ENCODE data around the gene DLX2. TPM values are rescaled to one million over a fixed set of nuclear protein-coding genes. Genes with fewer than 3 reads are reported as not detected.
"Not testable (repeated sequence)": the region's sequence is repeated elsewhere in the genome, so short reads cannot be mapped to it uniquely, and the experiment has no call there.

DLX2 gene
- total RNA-seq (not detected), polyA plus RNA-seq (not detected), total RNA-seq (0 to 1.2 (median 0.04) reads per million in 6 experiments)

- POLR2A ChIA-PET: interaction anchor here (0.9 to 4.2 kb wide), 4 partner anchors 12 to 360 kb away, joined by 3 to 40 read pairs (median 6); partner anchors contain the start of gene DLX1
- Mint-ChIP-seq H3K9me3 (peaks cover 0 to 7% (median 0%) of the 10 kb centered on the region in 9 donors), H3K4me3 (peak within 1 kb of the TSS; percentile 66 to 92 (median 84)), H3K27me3 (peaks cover 31 to 83% (median 61%) of the 10 kb centered on the region in 5 donors), H3K4me1 (peaks cover 25 to 62% (median 56%) of the 10 kb centered on the region in 4 donors), H3K27ac (peak within 1 kb of the TSS in 7 of 10 donors; percentile 17 to 90 (median 60)), H3K36me3 (peaks cover 0 to 15% (median 0%) of the 10 kb centered on the region in 3 donors)
- peak; percentile 33 to 35 for ATAC-seq
- DNase-seq: peak in 8 of 10 donors; percentile 38 to 74 (median 46)
Measured at GRCh38 chr2:172102391-172103359, at the start of gene DLX2. Gene DLX2, minus strand, starts transcription at chr2:172102900. Its CDS starts 362 bp downstream, at chr2:172102538.

- Mint-ChIP-seq H3K4me1 (peaks cover 1 to 3% (median 3%) of the 10 kb centered on the region in 4 donors), H3K4me3 (no peak overlapping the region), H3K36me3 (no peaks in the 10 kb centered on the region), H3K9me3 (no peaks in the 10 kb centered on the region), H3K27ac (peak overlapping the region in 1 of 10 donors; percentile 29), H3K27me3 (peaks cover 0 to 9% (median 7%) of the 10 kb centered on the region in 5 donors)
- POLR2A ChIA-PET: no interaction called here
- DNase-seq: no peak
- no peak for ATAC-seq
Measured at GRCh38 chr2:172147944-172148650, 45.4 kb upstream of the DLX2 start.

GRCh38 chr2:172143817-172144216 lies 41.1 kb upstream of the DLX2 start:
- H3K4me3 Mint-ChIP-seq: no peak overlapping the region
- peaks cover 0 to 4% (median 0%) of the 10 kb centered on the region in 9 donors for H3K9me3 Mint-ChIP-seq
- H3K4me1 Mint-ChIP-seq: peaks cover 0 to 5% (median 1%) of the 10 kb centered on the region in 4 donors
- DNase-seq: no peak
- ATAC-seq: no peak
- POLR2A ChIA-PET: no interaction called here
- peaks cover 0 to 4% (median 3%) of the 10 kb centered on the region in 5 donors for H3K27me3 Mint-ChIP-seq
- H3K36me3 Mint-ChIP-seq: no peaks in the 10 kb centered on the region
- no peak overlapping the region for H3K27ac Mint-ChIP-seq

GRCh38 chr2:172138727-172139126 lies 36.0 kb upstream of the DLX2 start:
- H3K27ac Mint-ChIP-seq: not testable (repeated sequence)

GRCh38 chr2:172137943-172138342 lies 35.2 kb upstream of the DLX2 start:
- Mint-ChIP-seq H3K36me3 (peaks cover 0 to 5% (median 0%) of the 10 kb centered on the region in 3 donors), H3K4me1 (peaks cover 0 to 5% (median 1%) of the 10 kb centered on the region in 4 donors), H3K27me3 (peaks cover 0 to 9% (median 3%) of the 10 kb centered on the region in 5 donors), H3K4me3 (no peak overlapping the region), H3K27ac (no peak overlapping the region), H3K9me3 (peaks cover 0 to 10% (median 0%) of the 10 kb centered on the region in 9 donors)
- POLR2A ChIA-PET: no interaction called here
- no peak for ATAC-seq
- no peak for DNase-seq

More at GRCh38 chr2:172138727-172139126, 36.0 kb upstream of the DLX2 start:
- H3K27me3 Mint-ChIP-seq, H3K36me3 Mint-ChIP-seq, H3K9me3 Mint-ChIP-seq, H3K4me3 Mint-ChIP-seq, H3K4me1 Mint-ChIP-seq, DNase-seq, POLR2A ChIA-PET, ATAC-seq: not testable (repeated sequence)

GRCh38 chr2:172137109-172137508 lies 34.4 kb upstream of the DLX2 start:
- H3K4me3 Mint-ChIP-seq: no peak overlapping the region
- peaks cover 0 to 8% (median 6%) of the 10 kb centered on the region in 5 donors for H3K27me3 Mint-ChIP-seq
- POLR2A ChIA-PET: no interaction called here
- H3K27ac Mint-ChIP-seq: no peak overlapping the region
- H3K4me1 Mint-ChIP-seq: peaks cover 0 to 2% (median under 1%) of the 10 kb centered on the region in 4 donors
- DNase-seq (no peak), ATAC-seq (no peak)
- peaks cover 0 to 5% (median 0%) of the 10 kb centered on the region in 3 donors for H3K36me3 Mint-ChIP-seq
- peaks cover 0 to 10% (median 0%) of the 10 kb centered on the region in 9 donors for H3K9me3 Mint-ChIP-seq

GRCh38 chr2:172135446-172135845 lies 32.7 kb upstream of the DLX2 start:
- no peaks in the 10 kb centered on the region for H3K4me1 Mint-ChIP-seq
- peaks cover 0 to 8% (median 6%) of the 10 kb centered on the region in 5 donors for H3K27me3 Mint-ChIP-seq
- H3K36me3 Mint-ChIP-seq: peaks cover 0 to 5% (median 0%) of the 10 kb centered on the region in 3 donors
- no peak for DNase-seq
- no peak overlapping the region for H3K27ac Mint-ChIP-seq
- no peak for ATAC-seq
- peaks cover 0 to 10% (median 2%) of the 10 kb centered on the region in 9 donors for H3K9me3 Mint-ChIP-seq
- POLR2A ChIA-PET: no interaction called here
- H3K4me3 Mint-ChIP-seq: no peak overlapping the region

GRCh38 chr2:172134270-172134669 lies 31.6 kb upstream of the DLX2 start:
- no peak for ATAC-seq

GRCh38 chr2:172131713-172132555 lies 29.2 kb upstream of the DLX2 start:
- DNase-seq (no peak), ATAC-seq (no peak)
- H3K4me1 Mint-ChIP-seq: no peaks in the 10 kb centered on the region
- H3K4me3 Mint-ChIP-seq: no peak overlapping the region
- POLR2A ChIA-PET: no interaction called here
- H3K9me3 Mint-ChIP-seq: peaks cover 0 to 19% (median 3%) of the 10 kb centered on the region in 9 donors
- peaks cover 0 to 8% (median 2%) of the 10 kb centered on the region in 5 donors for H3K27me3 Mint-ChIP-seq
- no peak overlapping the region for H3K27ac Mint-ChIP-seq
- H3K36me3 Mint-ChIP-seq: peaks cover 0 to 7% (median 4%) of the 10 kb centered on the region in 3 donors

More at GRCh38 chr2:172134270-172134669, 31.6 kb upstream of the DLX2 start:
- peaks cover 0 to 22% (median 6%) of the 10 kb centered on the region in 9 donors for H3K9me3 Mint-ChIP-seq
- H3K36me3 Mint-ChIP-seq: peaks cover 0 to 11% (median 4%) of the 10 kb centered on the region in 3 donors
- peaks cover 0 to 10% (median 7%) of the 10 kb centered on the region in 5 donors for H3K27me3 Mint-ChIP-seq
- POLR2A ChIA-PET: no interaction called here
- H3K4me1 Mint-ChIP-seq: no peaks in the 10 kb centered on the region
- no peak for DNase-seq
- H3K4me3 Mint-ChIP-seq: no peak overlapping the region
- H3K27ac Mint-ChIP-seq: no peak overlapping the region

- Mint-ChIP-seq H3K4me3 (no peak overlapping the region), H3K36me3 (peaks cover 0 to 7% (median 4%) of the 10 kb centered on the region in 3 donors), H3K27me3 (peaks cover 0 to 5% (median 0%) of the 10 kb centered on the region in 5 donors), H3K27ac (no peak overlapping the region), H3K9me3 (peaks cover 0 to 20% (median 3%) of the 10 kb centered on the region in 9 donors), H3K4me1 (no peaks in the 10 kb centered on the region)
- DNase-seq (no peak), ATAC-seq (no peak)
- POLR2A ChIA-PET: interaction anchor here (0.6 kb wide), 1 partner anchor 333 kb away, joined by 3 read pairs; no protein-coding TSS in a partner anchor
Measured at GRCh38 chr2:172129404-172129803, 26.7 kb upstream of the DLX2 start.

- Mint-ChIP-seq H3K27ac (no peak overlapping the region), H3K36me3 (peaks cover 0 to 7% (median 4%) of the 10 kb centered on the region in 3 donors), H3K4me3 (no peak overlapping the region), H3K27me3 (peaks cover 0 to 5% (median 0%) of the 10 kb centered on the region in 5 donors), H3K4me1 (peaks cover 0 to 1% (median 0%) of the 10 kb centered on the region in 4 donors), H3K9me3 (peaks cover 0 to 20% (median 3%) of the 10 kb centered on the region in 9 donors)
- no peak for DNase-seq
- POLR2A ChIA-PET: interaction anchor here (0.7 kb wide), 2 partner anchors 32 to 307 kb away, joined by 3 to 5 read pairs; no protein-coding TSS in a partner anchor
- ATAC-seq: no peak
Measured at GRCh38 chr2:172128484-172128883, 25.8 kb upstream of the DLX2 start.
